Muscle of leg (tissue), 16 donors: ENCODE measurements around the gene PI16. TPM values are rescaled to one million over a fixed set of nuclear protein-coding genes. Genes with fewer than 3 reads are reported as not detected.

Source experiments
- DNase-seq: peaks from one replicate; pipeline ENCODE4 v3.0.0; 2013
- H3K27ac ChIP-seq: one replicate; pipeline ENCODE4 v1.5.1; 2013; ENCODE audit warnings: mild to moderate bottlenecking, low read length, control low read depth
- H3K27me3 ChIP-seq: one replicate; pipeline ENCODE4 v1.6.1; 2013; ENCODE audit warnings: low read length; ENCODE audit not compliant: control insufficient read depth, insufficient read depth
- H3K36me3 ChIP-seq: one replicate; pipeline ENCODE4 v1.6.1; 2013; ENCODE audit warnings: low read length; ENCODE audit not compliant: control insufficient read depth, insufficient read depth
- H3K4me1 ChIP-seq: one replicate; pipeline ENCODE4 v1.6.1; 2013; ENCODE audit warnings: low read length; ENCODE audit not compliant: control insufficient read depth, insufficient read depth
- H3K4me3 ChIP-seq: one replicate; pipeline ENCODE4 v1.5.1; 2013; ENCODE audit warnings: low read length, control low read depth
- H3K9me3 ChIP-seq: replicated peaks from 2 replicates; pipeline ENCODE4 v1.6.1; 2013; ENCODE audit warnings: low read depth, low read length; ENCODE audit not compliant: control insufficient read depth
- WGBS: methylation state at CpG from one replicate; pipeline ENCODE4 v1.1.5; 2013; ENCODE audit warnings: missing lambda C conversion rate; ENCODE audit not compliant: insufficient coverage; 5-methylcytosine and 5-hydroxymethylcytosine counted together
- long read RNA-seq, 11 donors: transcript quantifications; one replicate each; lab custom pipeline, GENCODE V29; 2026
- polyA plus RNA-seq, 8 donors: library from polyadenylated mRNA; unstranded; fragments of 120-200 nt; gene quantifications; one replicate each; pipeline versions ENCODE4 v1.2.1 to v1.2.3, GENCODE V29; 2013; ENCODE audit warnings: inconsistent platforms in 1 of 8, low replicate concordance in 1 of 8; ENCODE audit not compliant: insufficient read length in 8 of 8, insufficient read depth in 1 of 8
- total RNA-seq: library from RNA; stranded (reverse); fragments of 120-200 nt; gene quantifications from one replicate; pipeline ENCODE4 v1.2.4, GENCODE V29; 2013

PI16 gene
- 65.7 TPM for total RNA-seq
- polyA plus RNA-seq, result 10 to 100 TPM in 6 of 8 donors, 1 to 10 TPM in 2; 5.9 to 68.6 (median 22.9) TPM
- long read RNA-seq, donor 1, partial matches to known transcripts, result 13 of 42 reads
- long read RNA-seq, donor 1, other reads (novel, unspliced or antisense), result 27 of 42 reads
- long read RNA-seq, donor 2, partial matches to known transcripts, result 0 of 2 reads
- long read RNA-seq, donor 2, other reads (novel, unspliced or antisense), result 0 of 2 reads
- long read RNA-seq, donor 3, transcript PI16-201 (7 exons, 2,190 nt), result major isoform, 10 of 10 reads
- long read RNA-seq, donor 3, partial matches to known transcripts, result 0 of 10 reads
- long read RNA-seq, donor 3, other reads (novel, unspliced or antisense), result 0 of 10 reads
- long read RNA-seq, donor 4, partial matches to known transcripts, result 0 of 3 reads
- long read RNA-seq, donor 4, other reads (novel, unspliced or antisense), result 0 of 3 reads
- long read RNA-seq, donor 5, transcript PI16-201 (7 exons, 2,190 nt), result major isoform, 25 of 309 reads
- long read RNA-seq, donor 5, partial matches to known transcripts, result 155 of 309 reads
- long read RNA-seq, donor 5, other reads (novel, unspliced or antisense), result 129 of 309 reads
- long read RNA-seq, donor 6, partial matches to known transcripts, result 0 of 1 reads
- long read RNA-seq, donor 6, other reads (novel, unspliced or antisense), result 0 of 1 reads
- long read RNA-seq, donor 7, partial matches to known transcripts, result 0 of 3 reads
- long read RNA-seq, donor 7, other reads (novel, unspliced or antisense), result 0 of 3 reads
- long read RNA-seq, donor 8, partial matches to known transcripts, result 158 of 160 reads
- long read RNA-seq, donor 8, other reads (novel, unspliced or antisense), result 0 of 160 reads
- long read RNA-seq, donor 9, transcript PI16-201 (7 exons, 2,190 nt), result major isoform, 9 of 17 reads
- long read RNA-seq, donor 9, partial matches to known transcripts, result 8 of 17 reads
- long read RNA-seq, donor 9, other reads (novel, unspliced or antisense), result 0 of 17 reads
- long read RNA-seq, donor 10, partial matches to known transcripts, result 0 of 3 reads
- long read RNA-seq, donor 10, other reads (novel, unspliced or antisense), result 0 of 3 reads
- long read RNA-seq, donor 11, transcript PI16-201 (7 exons, 2,190 nt), result major isoform, 20 of 46 reads
- long read RNA-seq, donor 11, partial matches to known transcripts, result 26 of 46 reads
- long read RNA-seq, donor 11, other reads (novel, unspliced or antisense), result 0 of 46 reads

DNA sequence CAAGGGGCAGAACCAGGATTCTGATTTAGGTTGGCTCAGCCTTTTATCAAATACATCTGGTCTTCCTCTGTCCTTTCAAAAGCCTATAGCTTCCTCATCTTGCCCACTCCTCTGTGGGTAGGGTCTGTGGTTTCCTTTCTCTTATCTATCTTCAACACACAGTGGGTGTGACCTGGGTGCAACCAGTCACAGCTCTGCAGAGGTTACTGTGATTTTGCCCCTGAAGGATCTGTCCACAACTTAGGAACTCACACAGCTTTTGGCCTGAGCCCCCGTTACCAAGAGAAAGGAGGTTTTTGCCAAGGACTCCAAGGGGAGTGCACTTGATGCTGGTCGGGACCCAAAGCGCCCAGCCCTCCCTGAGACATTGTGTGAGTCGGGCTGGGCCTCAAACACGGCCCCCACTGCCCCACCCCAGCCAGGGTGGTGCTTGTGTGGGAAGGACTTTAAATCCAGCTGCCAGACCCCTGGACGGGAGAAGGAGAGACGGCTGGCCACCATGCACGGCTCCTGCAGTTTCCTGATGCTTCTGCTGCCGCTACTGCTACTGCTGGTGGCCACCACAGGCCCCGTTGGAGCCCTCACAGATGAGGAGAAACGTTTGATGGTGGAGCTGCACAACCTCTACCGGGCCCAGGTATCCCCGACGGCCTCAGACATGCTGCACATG, at the start of gene PI16:
PI16 (plus strand) TSS at position 477 of the 670 bp plus-strand sequence; CDS start at position 500, 23 bp downstream.
- H3K4me1 ChIP-seq, result peaks cover 5% of the 10 kb centered on the region
- H3K27me3 ChIP-seq, result peaks cover 2% of the 10 kb centered on the region
- H3K4me3 ChIP-seq, result no peak within 1 kb of the TSS
- no peaks in the 10 kb centered on the region for H3K9me3 ChIP-seq
- H3K36me3 ChIP-seq, result no peaks in the 10 kb centered on the region
- peak; percentile 52 for DNase-seq
- 48% methylated on average over 7 of the region's 14 CpGs for WGBS
- no peak within 1 kb of the TSS for H3K27ac ChIP-seq

DNA sequence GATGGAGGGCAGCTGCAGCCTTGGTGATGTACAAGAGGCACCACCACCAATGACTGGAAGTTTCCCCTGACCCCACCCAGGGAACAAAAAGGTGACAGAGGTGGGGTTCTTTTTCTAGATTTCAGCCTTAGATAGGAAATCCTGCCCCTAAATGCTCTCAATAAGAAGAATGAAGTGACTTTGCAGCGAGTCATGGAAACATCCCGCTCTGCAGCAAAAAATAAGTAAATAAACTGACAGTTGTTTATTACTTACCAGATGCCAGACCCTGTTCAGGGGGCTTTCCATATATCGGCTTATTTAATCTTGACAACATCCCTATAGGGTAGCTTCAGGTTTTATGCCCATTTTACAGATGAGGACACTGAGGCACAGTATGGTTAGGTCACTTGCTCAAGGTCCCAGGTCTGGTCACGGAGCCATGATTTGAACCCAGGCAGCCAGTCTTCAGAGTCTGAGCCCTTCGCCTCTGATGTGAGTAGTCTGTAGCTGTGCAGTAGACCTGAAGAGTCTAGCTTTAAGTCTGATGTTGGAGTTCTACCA, 49.6 kb upstream of the PI16 start:
- WGBS, result 100% methylated on average over 3 of the region's 5 CpGs
- no peak overlapping the region for H3K27ac ChIP-seq
- no peaks in the 10 kb centered on the region for H3K9me3 ChIP-seq
- H3K4me1 ChIP-seq, result peaks cover 2% of the 10 kb centered on the region
- H3K36me3 ChIP-seq, result peaks cover 39% of the 10 kb centered on the region
- H3K27me3 ChIP-seq, result no peaks in the 10 kb centered on the region
- no peak overlapping the region for H3K4me3 ChIP-seq
- DNase-seq, result no peak

DNA sequence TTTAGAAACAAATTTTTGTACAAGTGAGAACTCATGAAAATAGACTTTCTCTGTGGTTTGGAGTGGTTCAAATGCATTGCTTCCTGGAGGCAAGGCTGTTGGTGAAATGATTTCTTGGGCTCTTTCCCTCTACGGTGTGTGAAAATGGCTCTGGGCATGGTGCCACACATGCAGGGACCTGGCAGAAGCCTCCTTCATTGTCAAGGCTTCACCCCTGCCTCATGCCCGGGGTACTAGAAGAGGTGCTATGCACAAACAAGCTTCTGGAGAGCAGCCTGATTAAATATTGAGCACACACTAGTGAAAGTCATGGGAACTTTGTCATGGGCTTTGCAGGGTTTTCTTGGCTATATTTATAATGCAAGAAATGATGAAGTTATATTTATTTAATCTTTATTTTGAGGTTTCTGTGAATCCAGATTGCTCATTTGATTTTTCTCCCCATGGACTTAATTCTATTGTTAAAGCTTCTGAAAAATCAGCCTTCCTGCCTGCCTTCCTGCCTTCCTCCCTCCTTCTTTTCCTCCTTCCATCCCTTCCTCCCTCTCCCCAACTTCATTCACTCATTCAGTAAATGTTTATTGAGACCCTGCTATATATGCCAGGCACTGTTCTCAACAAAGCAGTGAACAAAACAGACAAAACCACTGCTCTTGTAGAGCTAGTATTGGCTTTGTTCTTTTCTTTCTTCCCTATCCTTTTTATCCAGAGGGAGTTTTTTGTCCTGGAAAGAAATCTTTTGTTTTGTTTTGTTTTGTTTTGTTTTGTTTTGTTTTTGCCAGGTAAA, 47.8 kb upstream of the PI16 start:
- 60% methylated on average over 1 of the region's 2 CpGs for WGBS
- H3K27ac ChIP-seq, result no peak overlapping the region
- no peak overlapping the region for H3K4me3 ChIP-seq
- H3K4me1 ChIP-seq, result peaks cover 2% of the 10 kb centered on the region
- peaks cover 37% of the 10 kb centered on the region for H3K36me3 ChIP-seq
- H3K27me3 ChIP-seq, result no peaks in the 10 kb centered on the region
- DNase-seq, result no peak
- no peaks in the 10 kb centered on the region for H3K9me3 ChIP-seq

- WGBS, result 66% methylated on average over 3 of the region's 5 CpGs
- Histone ChIP-seq H3K27ac (no peak overlapping the region), H3K9me3 (no peaks in the 10 kb centered on the region), H3K36me3 (peaks cover 36% of the 10 kb centered on the region), H3K27me3 (no peaks in the 10 kb centered on the region), H3K4me3 (no peak overlapping the region), H3K4me1 (peaks cover 2% of the 10 kb centered on the region)
- peak; percentile 59 for DNase-seq
Observed at GRCh38 chr6:36907781-36908180, 46.8 kb upstream of the PI16 start.

DNA sequence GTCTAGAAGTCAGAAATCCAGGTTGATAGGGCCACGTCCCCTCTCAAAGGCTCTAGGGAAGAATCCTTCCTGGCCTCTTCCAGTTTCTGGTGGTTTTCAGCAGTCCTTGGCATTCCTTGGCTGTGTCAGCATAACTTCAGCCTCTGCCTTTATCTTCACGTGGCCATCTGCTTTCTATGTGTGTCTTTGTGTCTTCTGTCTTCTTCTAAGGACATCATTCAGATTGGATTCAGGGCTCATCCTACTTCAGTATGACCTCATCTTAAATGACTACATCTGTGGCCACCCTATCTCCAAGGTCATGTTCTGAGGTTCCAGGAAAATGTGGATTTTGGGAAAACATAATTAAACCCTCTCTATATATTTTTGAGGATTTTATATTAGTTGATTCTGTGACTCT, 45.8 kb upstream of the PI16 start:
- no peaks in the 10 kb centered on the region for H3K27me3 ChIP-seq
- H3K36me3 ChIP-seq, result peaks cover 41% of the 10 kb centered on the region
- H3K9me3 ChIP-seq, result no peaks in the 10 kb centered on the region
- no peak overlapping the region for H3K4me3 ChIP-seq
- DNase-seq, result no peak
- no peak overlapping the region for H3K27ac ChIP-seq
- H3K4me1 ChIP-seq, result peaks cover 2% of the 10 kb centered on the region
- 92% methylated on average over 1 of the region's 2 CpGs for WGBS

DNA sequence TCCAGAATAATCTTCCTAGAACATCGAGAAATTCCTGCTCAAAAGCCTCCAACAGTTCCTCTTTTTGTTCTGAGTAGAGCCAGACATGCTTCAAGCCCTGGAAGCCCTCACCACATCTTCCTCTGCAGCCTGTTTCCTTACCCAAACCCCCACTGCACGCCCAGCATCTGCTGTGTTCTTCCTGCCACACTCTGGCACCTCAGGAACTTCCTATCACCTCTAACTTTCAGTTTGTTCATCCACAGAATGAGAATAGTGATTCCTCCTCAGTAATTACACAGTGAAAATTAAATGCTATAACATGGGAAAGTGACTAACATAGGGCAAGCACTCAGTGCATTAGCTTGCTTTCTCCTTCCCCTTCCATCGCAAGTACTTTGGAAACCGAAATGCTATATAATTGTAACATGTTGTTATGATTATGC, 42.5 kb upstream of the PI16 start:
- peaks cover 38% of the 10 kb centered on the region for H3K36me3 ChIP-seq
- WGBS, result 72% methylated on average over 2 of the region's 4 CpGs
- H3K4me1 ChIP-seq, result peaks cover 4% of the 10 kb centered on the region
- no peak overlapping the region for H3K4me3 ChIP-seq
- H3K27me3 ChIP-seq, result no peaks in the 10 kb centered on the region
- H3K9me3 ChIP-seq, result no peaks in the 10 kb centered on the region
- DNase-seq, result peak; percentile 52
- H3K27ac ChIP-seq, result no peak overlapping the region

DNA sequence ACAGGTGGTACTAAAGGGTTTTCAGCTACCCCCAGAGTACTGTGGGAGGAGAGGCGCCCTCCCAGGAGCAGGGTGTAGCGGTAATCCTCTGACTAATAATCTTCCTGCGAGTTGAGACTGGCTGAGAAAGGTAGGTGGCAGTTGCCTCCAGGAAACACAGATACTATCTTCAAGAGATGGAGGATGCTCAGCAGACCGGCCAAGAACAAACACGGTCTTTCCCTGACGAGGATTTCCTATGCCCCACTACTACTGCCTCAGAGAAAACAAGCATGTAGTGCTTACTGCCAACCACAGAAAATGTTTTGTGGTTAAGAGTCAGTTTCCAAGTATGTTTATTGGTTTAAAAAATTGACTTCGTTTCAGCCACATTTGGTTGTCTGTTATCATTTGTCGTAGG, 42.0 kb upstream of the PI16 start:
- peaks cover 6% of the 10 kb centered on the region for H3K4me1 ChIP-seq
- H3K27ac ChIP-seq, result no peak overlapping the region
- no peaks in the 10 kb centered on the region for H3K9me3 ChIP-seq
- H3K27me3 ChIP-seq, result no peaks in the 10 kb centered on the region
- 79% methylated on average over 3 of the region's 8 CpGs for WGBS
- no peak for DNase-seq
- H3K4me3 ChIP-seq, result no peak overlapping the region
- H3K36me3 ChIP-seq, result peaks cover 44% of the 10 kb centered on the region

GRCh38 chr6:36913082-36913481, 41.5 kb upstream of the PI16 start:
- no peak for DNase-seq
- no peak overlapping the region for H3K4me3 ChIP-seq
- no peaks in the 10 kb centered on the region for H3K27me3 ChIP-seq
- peaks cover 49% of the 10 kb centered on the region for H3K36me3 ChIP-seq
- H3K4me1 ChIP-seq, result peaks cover 11% of the 10 kb centered on the region
- no peaks in the 10 kb centered on the region for H3K9me3 ChIP-seq
- no peak overlapping the region for H3K27ac ChIP-seq
- 100% methylated on average over 1 of the region's 4 CpGs for WGBS
